KBM-7 (cell line): Measurements from ENCODE around the gene TSPAN10.
A peak's percentile ranks its signal among the peaks of the same experiment; 100 is the strongest.
"Not testable (repeated sequence)": the region's sequence is repeated elsewhere in the genome, so short reads cannot be mapped to it uniquely, and the experiment has no call there.

Experiments
- DNase-seq: peaks from one replicate; pipeline ENCODE4 v3.0.0-alpha.2; 2015
- in situ Hi-C: fragments of 300-500 bp; cut with MboI; formaldehyde crosslinking; loops from 2 replicates; pipeline ENCODE4 v1.14.3; 2020; ENCODE audit warnings: low sequenced_read_pairs, low pct_unique_long_range_greater_than_20kb, mixed read lengths

TSPAN10 gene

DNA sequence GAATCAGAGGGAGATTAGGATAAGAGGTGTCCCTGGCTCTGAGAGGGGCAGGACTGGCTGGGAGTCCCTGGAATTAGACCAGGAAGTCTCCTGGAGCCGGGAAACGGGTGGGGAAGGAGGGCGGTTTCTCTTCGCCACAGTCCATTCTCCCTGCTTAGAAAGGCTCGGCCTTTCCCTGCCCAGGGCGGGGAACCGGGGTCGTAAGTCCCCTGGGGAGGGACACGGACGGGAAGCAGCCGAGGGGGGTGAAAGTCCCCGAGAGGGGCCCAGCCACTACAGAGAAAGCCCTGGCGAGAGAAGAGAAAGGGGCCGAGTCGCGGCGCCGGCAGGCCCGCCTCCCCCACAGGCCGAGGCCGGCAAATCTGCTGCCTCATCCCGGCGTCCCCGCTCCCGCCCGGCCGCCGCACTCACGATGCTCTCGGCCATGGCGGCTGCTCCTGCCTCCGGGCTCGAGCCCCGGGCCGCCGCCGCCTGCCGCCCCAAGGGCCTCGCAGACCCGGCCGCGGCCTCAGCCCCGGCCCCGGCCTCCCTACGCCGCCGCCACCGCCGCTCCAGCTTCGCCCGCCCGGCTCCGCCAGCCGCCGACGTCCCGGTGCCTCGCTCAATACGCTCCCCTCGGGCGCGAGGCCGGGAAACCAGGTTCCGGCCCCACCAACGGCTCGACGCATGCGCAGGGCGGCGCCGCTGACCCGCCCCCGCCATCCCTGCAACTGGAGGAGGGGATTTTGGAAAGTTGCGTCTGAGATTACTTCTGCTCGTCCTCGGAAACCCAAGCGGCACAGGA, at the start of gene TSPAN10, which contains the start of gene NPLOC4:
Gene TSPAN10, plus strand, starts transcription at position 692 of the 784 bp plus-strand sequence. CDS start 5,217 bp downstream, outside the sequence.
Gene NPLOC4, minus strand, starts transcription at position 608 of the 784 bp plus-strand sequence. Its CDS starts 182 bp downstream, at position 426.
- peak; percentile 87 for DNase-seq
- in situ Hi-C loops, result no loop called here

DNA sequence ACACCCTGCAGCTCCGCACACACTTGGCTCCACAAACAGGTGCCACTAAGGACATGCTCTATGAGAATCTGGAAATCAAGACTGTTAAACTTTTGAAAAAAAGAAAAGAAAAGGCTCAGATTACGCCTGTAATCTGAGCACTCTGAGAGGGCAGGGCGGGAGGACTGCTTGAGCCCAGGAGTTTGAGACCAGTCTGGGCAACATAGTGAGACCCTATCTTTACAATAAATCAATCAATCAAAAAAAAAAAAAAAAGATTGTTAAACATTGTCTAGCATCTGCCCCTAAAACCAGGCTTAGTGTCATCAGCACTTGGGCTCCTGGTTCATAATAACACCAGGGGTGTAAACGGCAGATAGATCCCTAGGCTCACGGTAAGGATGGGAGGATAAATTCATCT, 47.4 kb upstream of the TSPAN10 start:
- in situ Hi-C loops, result no loop called here
- no peak for DNase-seq

DNA sequence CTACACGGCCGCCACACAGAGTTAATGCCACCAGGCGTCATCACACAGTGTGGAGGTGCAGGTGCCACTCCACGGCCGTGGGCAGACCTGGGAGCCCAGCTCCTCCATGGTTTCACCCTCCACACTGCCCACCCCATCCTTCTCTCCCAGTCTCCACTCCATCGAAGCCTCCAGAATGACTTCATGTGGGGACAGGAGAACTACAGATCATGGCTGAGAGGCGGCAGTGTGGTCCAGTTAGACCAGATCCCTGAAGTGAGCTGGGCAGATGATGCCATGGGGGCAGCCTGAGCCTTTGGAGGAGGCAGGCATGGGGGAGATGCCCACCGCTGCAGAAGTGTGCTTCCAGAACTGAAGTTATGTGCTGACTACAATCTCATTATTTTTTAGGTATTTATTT, 46.9 kb upstream of the TSPAN10 start:
- in situ Hi-C loops, result no loop called here
- DNase-seq, result no peak

DNA sequence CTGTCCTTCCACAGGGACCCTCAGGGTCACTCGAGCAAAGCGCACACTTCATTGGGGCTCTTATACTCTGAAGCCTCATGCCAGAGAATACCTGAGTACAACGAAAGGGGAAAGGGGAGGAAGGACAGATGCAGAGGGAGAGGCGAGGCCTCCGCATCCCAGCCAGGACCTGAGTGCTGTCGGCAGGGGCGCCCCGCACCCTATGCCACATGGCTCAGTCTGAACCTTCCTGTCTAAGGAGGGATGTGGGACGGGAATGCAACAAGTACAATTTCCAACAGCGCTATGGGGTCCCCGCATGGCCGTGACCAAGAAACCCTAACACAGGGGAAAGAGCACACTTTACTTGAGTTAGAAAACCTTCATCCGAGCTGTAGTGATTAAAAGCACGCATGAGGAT, 45.0 kb upstream of the TSPAN10 start:
- no peak for DNase-seq
- in situ Hi-C loops, result no loop called here

DNA sequence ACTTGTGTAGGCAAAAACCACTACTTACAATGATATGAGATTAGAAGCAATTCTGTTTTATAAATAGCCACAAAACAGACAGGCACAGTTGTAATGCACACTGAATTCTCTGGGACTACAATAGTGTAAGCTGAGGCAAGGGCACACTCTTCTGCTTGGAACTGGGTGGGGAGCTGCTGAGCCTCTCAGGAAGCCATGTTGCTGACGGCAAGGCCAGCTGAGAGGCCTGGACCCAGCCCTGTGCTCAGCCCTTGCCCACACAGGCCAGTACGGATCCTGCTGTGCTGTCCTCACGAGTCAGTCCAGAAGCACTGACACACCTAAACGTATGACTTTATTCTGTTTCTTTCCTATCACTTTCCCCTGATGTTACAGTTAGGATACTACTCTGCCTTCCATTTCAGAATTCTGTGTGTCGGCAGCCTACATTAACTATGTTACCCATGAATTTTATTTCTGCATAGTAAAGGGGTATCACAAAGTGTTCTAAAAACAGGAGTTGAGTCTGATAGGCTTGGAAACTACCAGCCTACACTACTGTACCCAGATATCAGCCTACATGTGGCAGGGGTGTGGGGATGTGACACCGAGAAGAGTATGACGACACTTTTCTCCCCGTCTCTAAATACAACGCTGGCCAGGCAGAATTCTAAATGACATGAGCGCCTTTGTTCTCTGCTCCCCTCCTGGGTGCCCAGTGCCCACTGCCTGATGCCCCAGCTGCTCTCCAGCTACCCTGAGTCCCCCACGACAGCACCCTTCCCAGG, 43.7 kb upstream of the TSPAN10 start:
- in situ Hi-C loops, result no loop called here
- DNase-seq, result no peak

DNA sequence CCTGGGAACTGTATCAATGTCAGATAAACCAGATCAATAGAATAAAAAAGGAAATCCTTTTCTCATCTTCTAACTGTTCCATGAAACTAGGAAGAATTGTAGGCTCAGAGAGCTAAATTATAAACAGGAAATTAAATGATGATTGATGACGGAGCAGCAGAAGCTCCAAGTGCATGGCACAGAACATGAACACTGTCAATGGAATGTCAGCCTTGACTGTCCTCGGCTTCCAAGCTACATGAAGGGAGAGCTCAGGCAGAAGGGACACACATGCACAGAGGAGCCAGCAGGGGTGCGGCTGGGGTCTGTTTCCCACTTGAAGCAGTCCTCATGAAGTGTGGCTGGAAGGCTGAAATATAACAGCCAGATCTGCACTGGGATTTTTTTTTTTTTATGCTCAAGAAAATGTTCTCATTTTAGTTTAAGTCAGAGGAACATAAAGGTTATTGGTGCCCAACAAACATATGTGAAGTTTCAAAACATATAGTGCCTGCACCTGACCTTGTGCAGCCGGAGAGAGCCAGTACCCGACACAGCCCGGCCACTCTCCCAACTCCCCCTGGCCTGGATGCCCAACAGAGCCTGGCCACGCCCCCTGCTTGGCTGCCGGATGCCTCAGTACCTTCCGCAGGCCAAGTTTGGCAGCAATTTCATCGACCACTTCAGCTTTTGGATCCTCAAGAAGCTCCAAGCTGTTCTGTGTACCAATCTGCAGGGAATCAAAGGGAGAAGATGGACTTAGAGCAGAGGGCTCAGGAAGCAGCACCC, 37.1 kb upstream of the TSPAN10 start:
- DNase-seq, result no peak
- in situ Hi-C loops, result no loop called here

DNA sequence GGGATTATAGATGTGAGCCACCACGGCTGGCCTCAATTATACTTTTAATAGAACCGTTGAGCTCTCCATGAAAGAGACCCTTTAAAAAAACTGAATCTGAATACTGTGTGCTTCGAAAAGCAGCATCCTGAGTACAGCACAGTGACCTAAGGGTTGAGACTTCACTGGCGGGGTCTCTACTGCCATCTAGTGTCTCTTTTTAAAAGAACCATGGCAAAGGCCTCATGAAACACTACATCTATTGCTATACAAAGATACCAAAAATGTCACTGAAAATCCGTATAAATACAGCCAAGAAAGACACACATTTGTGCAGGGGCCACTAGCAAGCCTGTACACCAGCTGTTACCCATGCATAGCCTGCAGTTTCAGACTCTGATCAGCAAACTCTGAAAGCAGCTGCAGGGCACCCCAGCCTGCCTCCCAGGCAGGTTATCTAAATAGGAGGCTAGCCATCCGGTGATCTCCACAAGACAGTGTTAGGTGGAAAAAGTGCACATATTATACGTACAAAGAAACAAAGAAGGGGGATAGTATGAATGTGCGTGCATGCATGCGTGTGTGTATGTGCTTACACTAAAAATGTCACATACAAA, 35.4 kb upstream of the TSPAN10 start:
- in situ Hi-C loops, result no loop called here
- DNase-seq, result peak; percentile 79

DNA sequence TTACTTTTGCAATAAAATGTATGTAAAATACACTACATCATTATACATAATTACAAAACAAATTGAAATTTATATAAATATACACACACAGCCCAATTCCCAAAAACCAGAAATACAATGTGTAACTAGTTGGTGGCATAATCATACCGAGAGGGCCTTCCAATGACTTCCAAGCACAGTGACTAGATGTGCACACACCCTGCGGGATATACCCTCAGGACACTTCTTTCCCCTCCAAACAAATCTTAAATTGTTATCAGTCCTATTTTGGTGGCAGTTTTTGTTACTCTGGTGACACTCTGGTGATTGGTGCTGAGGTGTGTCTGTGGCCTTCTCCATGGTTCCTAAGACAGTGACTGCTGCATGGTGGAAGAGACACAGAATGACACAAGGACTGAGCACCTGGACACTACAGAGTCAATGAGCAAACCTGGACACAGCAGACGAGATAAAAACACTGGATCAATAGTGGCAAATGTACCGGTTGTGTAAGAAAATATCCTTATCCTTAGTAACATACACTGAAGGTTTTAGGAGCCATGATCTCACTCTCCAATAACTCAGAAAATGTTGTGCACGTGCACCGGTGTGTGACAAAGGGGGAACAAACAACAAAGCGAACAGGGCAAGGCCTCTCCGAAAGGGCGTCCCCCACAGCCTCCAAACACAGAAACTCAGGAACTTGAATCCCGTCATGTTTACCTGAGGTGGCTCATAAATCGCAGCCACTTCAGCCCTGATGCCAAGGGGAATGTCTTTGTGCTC, 33.0 kb upstream of the TSPAN10 start:
- no peak for DNase-seq
- in situ Hi-C loops, result no loop called here

DNA sequence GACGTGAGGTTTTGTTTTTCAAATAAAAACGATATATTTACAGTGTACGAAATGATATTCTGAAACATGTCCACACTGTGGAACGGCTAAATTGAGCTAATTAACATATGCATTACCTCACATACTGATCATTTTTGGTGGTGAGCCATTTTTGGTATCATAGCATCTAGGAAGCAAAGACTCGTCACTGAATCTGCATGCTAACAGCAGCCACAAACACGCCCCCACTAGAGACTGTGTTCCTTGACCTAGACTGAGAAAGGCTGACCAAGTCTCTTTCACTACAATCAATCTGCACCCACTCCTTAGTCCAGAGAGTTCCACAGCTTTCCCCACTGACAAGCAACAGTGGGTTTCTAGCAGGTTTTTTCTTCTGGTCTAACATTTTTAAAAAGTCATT, 29.6 kb upstream of the TSPAN10 start:
- DNase-seq, result no peak
- in situ Hi-C loops, result no loop called here

DNA sequence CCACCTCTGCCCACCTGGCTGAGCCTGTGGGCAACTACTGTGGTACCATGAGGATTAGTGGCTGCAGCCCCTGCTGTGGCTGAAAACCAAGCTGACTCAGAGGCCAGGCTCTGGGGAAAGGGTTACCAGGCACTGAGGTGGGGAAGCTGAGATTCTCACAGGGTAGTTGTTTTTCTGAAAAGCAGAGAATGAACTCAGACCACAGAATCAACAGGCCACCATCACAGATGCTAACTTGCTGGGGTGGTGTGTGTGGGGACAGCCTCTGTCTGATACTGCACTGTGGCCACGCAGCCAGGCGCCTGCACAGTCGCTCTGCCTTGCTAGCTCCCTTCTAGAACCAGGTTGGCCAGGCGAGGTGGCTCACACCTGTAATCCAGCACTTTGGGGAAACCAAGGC, 28.9 kb upstream of the TSPAN10 start:
- no peak for DNase-seq
- in situ Hi-C loops, result no loop called here

DNA sequence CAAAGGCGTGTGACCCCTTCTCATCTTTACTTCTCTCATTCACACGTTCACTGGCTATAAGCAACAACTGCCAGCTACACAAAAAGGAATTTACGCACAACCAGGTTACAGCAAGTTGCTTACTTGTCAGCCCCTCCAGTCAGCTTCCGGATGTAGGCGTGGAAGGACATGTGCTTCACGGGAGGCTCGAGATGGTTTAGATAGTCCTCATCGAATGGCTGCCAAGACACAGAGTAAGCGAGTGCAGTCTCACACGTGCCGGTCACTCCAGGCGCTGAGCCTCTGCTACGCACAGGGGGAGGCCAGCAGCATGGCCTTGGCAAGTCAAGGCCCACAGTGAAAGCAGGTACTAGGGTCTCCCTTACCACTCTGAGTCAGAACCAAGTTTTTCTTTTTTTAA, 28.4 kb upstream of the TSPAN10 start:
- in situ Hi-C loops, result no loop called here
- DNase-seq, result no peak

DNA sequence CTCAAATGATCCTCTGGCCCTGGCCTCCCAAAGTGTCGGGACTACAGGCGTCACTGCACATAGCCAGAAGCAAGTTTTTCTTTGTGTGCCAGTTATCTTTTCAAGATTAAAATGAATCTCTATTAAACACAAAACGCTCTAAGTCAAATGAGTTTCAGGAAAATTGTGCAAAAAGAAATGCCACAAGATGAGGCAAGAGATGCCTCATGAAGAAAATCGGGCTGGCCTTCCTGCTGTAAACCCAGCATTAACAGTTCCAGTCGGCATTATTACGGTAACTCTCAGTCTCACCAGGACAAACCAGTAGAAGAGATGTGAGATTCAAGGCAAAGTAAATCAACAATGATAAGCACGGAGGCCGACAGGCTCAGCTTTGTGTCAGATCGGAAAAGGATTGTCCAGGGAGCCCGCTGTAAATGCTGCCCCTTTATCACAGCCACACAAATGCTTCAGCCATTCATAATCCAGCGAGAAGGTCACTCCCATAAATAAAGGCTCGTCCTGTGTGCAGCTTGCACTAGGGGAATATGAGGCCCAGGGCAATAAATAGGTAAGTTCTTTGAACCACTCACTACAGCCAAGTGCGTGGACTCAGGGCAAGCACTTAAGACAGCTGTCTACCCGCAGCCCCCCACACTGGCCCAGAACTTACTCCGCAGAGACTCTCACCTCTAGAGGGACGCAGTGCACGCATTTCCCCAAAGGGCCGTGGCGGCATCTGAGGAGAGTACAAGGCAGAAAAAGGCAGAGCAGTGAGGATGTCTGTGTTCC, 27.3 kb upstream of the TSPAN10 start:
- DNase-seq, result no peak
- in situ Hi-C loops, result no loop called here

DNA sequence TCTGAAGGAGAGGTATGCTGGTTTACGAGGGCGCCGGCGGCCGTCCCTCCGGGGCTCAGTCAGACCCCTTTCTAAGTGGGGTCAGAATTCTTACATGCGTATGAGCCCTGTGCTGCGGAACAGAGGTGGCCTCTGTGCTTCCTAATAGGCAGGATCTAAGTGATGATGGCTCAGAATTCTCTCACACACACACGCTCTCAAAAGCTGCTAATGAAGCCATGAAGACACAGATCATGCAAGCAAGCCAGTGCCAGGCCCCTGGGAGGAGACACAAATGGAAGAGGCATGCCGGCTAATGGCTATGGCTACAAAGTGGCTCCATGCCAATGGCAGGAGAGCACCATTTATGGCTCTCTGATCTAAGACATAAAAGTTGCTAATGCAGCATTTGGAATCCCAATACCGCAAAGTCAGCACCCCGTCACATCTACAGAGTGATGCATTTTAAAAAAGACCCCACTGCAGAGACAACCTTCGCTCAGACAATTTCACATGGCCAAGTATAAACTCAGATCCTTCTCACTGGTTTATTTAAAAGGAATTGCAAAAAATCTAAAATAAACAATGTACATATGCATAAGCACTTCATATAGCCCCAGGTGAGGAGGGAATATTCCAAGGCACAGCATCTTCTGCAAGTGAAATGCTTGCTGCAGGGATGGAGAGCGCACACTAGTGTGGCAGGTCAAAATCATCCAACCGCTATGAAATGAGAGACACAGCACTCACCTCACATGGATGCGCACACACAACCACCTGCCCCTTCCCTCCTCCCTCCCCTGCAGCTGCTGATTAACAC, 24.6 kb upstream of the TSPAN10 start:
- DNase-seq, result no peak
- in situ Hi-C loops, result no loop called here

DNA sequence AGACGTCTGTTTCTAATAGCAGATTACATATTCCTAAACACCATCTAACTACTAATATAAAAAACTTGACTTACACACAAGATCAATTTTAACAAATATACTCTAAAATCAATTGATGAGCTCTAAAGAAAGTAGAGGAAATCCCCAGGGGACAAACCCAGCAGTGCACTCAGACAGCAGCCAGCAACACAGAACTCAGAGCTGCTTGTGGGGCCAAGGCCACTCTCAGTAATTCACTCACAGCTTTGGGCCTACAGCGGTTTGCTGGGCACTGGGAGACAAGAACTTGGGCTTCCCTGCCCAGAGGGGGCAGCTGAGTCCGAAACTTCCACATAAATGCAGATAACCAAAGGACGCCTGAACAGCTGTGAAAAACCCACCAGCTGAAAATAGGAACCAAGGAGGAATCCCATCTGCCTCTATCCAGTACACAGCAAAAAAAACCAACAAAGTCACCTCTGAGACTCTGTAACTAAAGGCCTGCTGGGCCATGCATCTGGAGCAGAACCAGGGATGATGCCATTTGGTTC, 21.5 kb upstream of the TSPAN10 start:
- in situ Hi-C loops, result no loop called here
- DNase-seq, result no peak

DNA sequence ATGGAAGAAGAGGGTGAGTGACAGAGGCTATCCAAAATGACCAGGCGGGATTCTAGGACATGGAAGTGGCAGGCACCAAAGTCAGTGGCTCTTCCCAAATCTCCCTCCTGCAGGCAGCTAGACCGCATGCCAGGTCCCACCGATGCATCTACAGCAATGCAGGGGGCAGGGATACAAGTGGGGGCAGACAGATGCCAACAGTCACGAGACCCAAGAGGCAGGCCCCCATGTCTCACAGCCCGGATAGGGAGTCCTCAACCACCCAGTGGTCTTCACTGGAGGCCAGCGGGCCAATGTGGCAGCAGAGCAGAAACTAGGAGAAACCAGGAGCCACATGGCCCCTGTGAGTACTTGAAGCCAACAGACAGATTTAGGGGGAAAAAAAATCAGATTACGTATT, 20.1 kb upstream of the TSPAN10 start:
- in situ Hi-C loops, result no loop called here
- DNase-seq, result no peak

DNA sequence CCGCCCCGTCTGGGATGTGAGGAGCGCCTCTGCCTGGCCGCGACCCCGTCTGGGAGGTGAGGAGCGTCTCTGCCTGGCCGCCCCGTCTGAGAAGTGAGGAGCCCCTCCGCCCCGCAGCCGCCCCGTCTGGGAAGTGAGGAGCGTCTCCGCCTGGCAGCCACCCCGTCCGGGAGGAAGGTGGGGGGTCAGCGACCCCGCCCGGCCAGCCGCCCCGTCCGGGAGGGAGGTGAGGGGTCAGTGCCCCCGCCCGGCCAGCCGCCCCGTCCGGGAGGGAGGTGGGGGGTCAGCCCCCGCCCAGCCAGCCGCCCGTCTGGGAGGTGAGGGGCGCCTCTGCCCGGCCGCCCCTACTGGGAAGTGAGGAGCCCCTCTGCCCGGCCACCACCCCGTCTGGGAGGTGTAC, 18.7 kb upstream of the TSPAN10 start:
- DNase-seq, in situ Hi-C loops: not testable (repeated sequence)

DNA sequence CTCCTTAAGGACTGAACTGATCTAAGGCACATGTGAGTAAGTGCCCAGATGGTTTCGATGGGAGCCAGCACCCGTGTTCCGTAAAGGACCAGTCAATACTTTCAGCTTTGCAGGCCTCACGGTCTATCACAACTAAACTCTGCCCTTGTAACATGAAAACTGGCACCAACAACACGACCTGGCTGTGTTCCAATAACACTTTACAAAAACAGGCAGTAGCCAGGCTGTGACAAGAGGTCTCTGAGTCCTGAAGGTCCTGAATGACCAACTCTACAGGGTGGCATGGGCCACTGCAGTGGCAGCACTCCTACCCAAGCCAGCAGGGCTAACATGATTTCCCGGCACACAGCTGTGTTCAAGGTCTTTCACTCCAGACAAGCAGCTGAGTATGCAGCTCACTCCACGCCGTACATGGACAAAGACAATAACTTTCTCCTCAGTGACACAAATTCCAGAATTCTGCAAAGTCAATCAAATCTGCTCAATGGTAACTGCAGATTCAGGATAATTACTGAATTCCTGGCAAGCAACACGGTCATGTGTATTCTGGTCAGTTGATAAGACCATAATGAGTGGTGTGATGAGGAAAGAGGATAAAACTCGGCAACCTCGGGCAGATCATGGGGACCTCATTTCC, 15.4 kb upstream of the TSPAN10 start:
- in situ Hi-C loops, result no loop called here

More for the DNA sequence above, 15.4 kb upstream of the TSPAN10 start:
- no peak for DNase-seq
